Neural crest cell (in vitro differentiated cells): Measurements from ENCODE around the gene APOOL. TPM values are rescaled to one million over a fixed set of nuclear protein-coding genes. Genes with fewer than 3 reads are reported as not detected.

Source experiments
- DNase-seq: peaks from one replicate; pipeline ENCODE4 v3.0.0; 2021; ENCODE audit warnings: low read depth, mixed read lengths, low spot score
- H3K27ac Mint-ChIP-seq: one replicate; pipeline ENCODE4 v1.8.0; 2021; ENCODE audit warnings: mild to moderate bottlenecking, mixed read lengths; ENCODE audit not compliant: unreplicated experiment
- H3K27me3 Mint-ChIP-seq: 2 replicates; pipeline ENCODE4 v1.8.0; 2021; ENCODE audit warnings: low read depth, mild to moderate bottlenecking, mixed read lengths
- H3K36me3 Mint-ChIP-seq: 2 replicates; pipeline ENCODE4 v1.8.0; 2021; ENCODE audit warnings: low read depth, mild to moderate bottlenecking, mixed read lengths
- H3K4me1 Mint-ChIP-seq: 2 replicates; pipeline ENCODE4 v1.8.0; 2021; ENCODE audit warnings: mixed read lengths
- H3K4me3 Mint-ChIP-seq: one replicate; pipeline ENCODE4 v1.8.0; 2021; ENCODE audit warnings: mild to moderate bottlenecking, mixed read lengths
- H3K9me3 Mint-ChIP-seq: 2 replicates; pipeline ENCODE4 v1.8.0; 2021; ENCODE audit warnings: mixed read lengths
- CTCF ChIP-seq: fragments of 200-600 bp; sonication (generic); conservative IDR thresholded peaks from 2 replicates; pipeline ENCODE4 v1.5.0; 2021; ENCODE audit warnings: antibody characterized with exemption, mild to moderate bottlenecking
- total RNA-seq: library from RNA; stranded (reverse); gene quantifications from 2 replicates; pipeline ENCODE4 v1.2.1, GENCODE V29; 2021

Gene APOOL
- total RNA-seq, 1 donor from 2014 or later = 16.6 TPM

DNA sequence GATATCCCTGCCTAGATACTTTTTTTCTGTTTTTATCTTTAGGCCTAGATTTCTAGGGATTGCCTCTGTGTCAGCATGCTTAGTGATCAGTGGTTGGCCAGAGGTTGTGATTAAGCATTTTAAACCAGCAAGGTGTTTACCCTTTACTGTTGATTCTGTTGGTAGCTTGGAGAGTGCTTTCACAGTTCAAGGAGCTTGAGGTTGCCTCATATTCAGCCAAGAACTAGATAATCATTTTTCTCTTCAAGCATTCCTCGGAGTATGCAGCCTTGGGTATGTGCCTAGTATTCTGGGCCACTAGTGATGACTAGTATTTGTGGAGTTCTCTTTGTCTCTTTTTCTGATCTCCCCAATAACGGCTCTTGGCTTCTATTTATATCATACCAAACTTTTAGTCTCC lies 20.4 kb downstream of the APOOL start:
- no peak for DNase-seq
- H3K9me3 Mint-ChIP-seq = peaks cover 20% of the 10 kb centered on the region
- no peak overlapping the region for H3K27ac Mint-ChIP-seq
- H3K36me3 Mint-ChIP-seq = peaks cover 24% of the 10 kb centered on the region
- H3K4me1 Mint-ChIP-seq = no peaks in the 10 kb centered on the region
- TF ChIP-seq CTCF = no peak
- H3K4me3 Mint-ChIP-seq = no peak overlapping the region
- H3K27me3 Mint-ChIP-seq = no peaks in the 10 kb centered on the region

DNA sequence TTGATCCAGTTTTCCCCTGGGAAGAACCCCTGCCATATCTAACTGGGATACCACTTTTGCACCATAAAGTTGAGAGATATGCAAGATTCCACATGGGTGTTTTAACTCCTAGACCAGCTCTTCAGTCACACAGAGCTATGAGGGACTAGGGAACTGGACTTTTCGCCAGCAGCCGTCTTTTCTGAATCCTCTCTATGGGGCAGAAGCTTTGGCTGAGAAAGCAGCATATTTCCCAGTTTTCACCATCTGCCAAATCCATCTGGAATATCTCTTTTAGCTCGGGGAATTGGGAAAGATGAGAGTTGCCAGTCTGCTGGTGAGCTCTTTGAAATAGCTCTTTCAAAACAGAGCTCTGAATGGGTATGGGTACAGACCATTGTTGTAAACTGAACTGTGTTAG lies 20.9 kb downstream of the APOOL start:
- Mint-ChIP-seq H3K4me1 (no peaks in the 10 kb centered on the region), H3K4me3 (no peak overlapping the region), H3K9me3 (peaks cover 18% of the 10 kb centered on the region), H3K36me3 (peaks cover 25% of the 10 kb centered on the region), H3K27me3 (no peaks in the 10 kb centered on the region), H3K27ac (no peak overlapping the region)
- TF ChIP-seq CTCF = no peak
- DNase-seq = no peak

DNA sequence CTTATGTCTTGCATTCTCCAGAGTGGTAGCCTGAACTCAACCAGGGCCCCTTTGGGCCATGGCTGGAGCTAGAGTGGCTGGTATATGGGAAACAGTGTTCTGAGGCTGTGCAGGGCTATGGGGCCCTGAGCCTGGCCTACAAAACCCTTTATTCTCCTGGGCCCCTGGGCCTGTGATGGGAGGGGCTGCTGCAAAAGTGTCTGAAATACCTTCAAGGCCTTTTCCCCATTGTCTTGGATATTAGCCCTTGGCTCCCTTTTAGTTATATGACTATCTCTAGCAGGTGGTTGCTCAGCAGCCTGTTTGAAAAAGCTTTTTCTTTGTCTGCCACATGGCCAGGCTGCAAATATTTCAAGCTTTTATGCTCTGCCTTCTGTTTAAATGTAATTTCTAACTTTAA lies 22.5 kb downstream of the APOOL start:
- Mint-ChIP-seq H3K27ac (no peak overlapping the region), H3K9me3 (peaks cover 18% of the 10 kb centered on the region), H3K4me3 (no peak overlapping the region), H3K36me3 (peaks cover 21% of the 10 kb centered on the region), H3K4me1 (no peaks in the 10 kb centered on the region), H3K27me3 (no peaks in the 10 kb centered on the region)
- no peak for TF ChIP-seq CTCF
- no peak for DNase-seq

- H3K4me1 Mint-ChIP-seq = no peaks in the 10 kb centered on the region
- peaks cover 11% of the 10 kb centered on the region for H3K36me3 Mint-ChIP-seq
- H3K9me3 Mint-ChIP-seq = peaks cover 6% of the 10 kb centered on the region
- H3K27me3 Mint-ChIP-seq = no peaks in the 10 kb centered on the region
- H3K4me3 Mint-ChIP-seq = no peak overlapping the region
- TF ChIP-seq CTCF = no peak
- H3K27ac Mint-ChIP-seq = no peak overlapping the region
- DNase-seq = no peak
Measured at GRCh38 chrX:85029043-85029442, 25.4 kb downstream of the APOOL start.

DNA sequence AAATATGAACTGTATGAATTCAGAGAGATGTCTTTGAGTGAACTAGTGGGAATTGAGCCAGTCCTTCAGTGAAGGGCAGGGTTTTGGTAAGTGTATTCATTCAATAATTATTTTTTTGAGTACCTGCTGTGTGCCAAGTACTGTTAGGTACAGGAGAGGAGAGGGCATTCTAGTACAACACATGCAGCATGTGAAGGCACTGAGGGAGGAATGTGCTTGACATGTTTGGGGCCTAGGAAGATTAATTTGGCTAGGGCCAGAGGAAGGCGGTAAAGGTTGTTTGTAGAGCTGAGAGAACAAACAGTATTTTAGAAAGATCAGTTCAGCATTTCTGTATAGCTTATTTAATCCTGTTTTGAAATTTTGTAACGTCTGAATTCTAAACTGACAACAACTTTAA lies 27.8 kb downstream of the APOOL start:
- Mint-ChIP-seq H3K4me1 (no peaks in the 10 kb centered on the region), H3K27ac (no peak overlapping the region), H3K4me3 (no peak overlapping the region), H3K9me3 (peaks cover 7% of the 10 kb centered on the region), H3K36me3 (peaks cover 9% of the 10 kb centered on the region), H3K27me3 (no peaks in the 10 kb centered on the region)
- no peak for TF ChIP-seq CTCF
- DNase-seq = no peak

- peaks cover 30% of the 10 kb centered on the region for H3K9me3 Mint-ChIP-seq
Measured at GRCh38 chrX:85037114-85037513, 33.4 kb downstream of the APOOL start.

More at GRCh38 chrX:85037114-85037513, 33.4 kb downstream of the APOOL start:
- no peak for DNase-seq
- TF ChIP-seq CTCF = no peak
- Mint-ChIP-seq H3K4me3 (no peak overlapping the region), H3K27me3 (no peaks in the 10 kb centered on the region), H3K36me3 (peaks cover 22% of the 10 kb centered on the region), H3K4me1 (no peaks in the 10 kb centered on the region), H3K27ac (no peak overlapping the region)
